ENCODE results near the gene ZNF79. TPM values are rescaled to one million over a fixed set of nuclear protein-coding genes. Genes with fewer than 3 reads are reported as not detected.
A peak's percentile ranks its signal among the peaks of the same experiment; 100 is the strongest.

Gene ZNF79
- total and polyA plus RNA-seq, 9 of the 15 experiments (the other 6 are each of a cell fraction or from before 2014, with no cell fraction given), result 0.62 to 7.0 (median 4.1) TPM

DNA sequence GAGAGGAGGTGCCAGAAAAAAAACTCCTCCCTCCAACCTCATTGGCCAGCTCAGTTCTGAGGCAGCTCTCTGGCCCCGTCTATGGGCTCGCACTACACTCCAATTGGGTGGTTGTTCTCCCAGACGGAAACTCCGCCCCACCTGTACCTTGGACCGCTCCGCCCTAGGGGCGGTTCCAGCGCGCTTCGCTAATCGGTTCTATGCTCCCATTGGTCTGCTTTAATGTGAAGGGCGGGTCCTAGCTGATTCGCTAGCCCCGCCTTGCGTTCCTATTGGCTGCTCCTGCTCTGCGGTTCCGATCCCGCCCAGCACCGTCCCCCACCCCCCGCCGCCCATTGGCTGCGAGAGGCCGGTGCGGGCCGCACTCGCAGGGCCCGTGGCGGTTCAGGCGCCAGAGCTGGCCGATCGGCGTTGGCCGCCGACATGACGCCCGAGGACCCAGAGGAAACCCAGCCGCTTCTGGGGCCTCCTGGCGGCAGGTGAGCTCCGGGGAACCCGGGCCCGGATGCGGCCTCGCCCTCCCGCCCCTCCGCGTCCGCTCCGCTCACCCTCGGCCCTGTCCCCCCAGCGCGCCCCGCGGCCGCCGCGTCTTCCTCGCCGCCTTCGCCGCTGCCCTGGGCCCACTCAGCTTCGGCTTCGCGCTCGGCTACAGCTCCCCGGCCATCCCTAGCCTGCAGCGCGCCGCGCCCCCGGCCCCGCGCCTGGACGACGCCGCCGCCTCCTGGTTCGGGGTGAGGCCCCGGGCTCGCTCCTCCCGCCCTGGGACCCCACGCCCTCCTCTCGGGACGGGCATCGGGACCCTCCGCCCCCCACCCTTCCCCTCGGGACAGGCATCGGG, 27.2 kb upstream of the ZNF79 start, which contains the start of gene SLC2A8 (continued):
- no peak for TF ChIP-seq ZNF184 (CRISPR knock-in tag; IDR thresholded peaks at IDR 0.05)
- TF ChIP-seq KAT7 (CRISPR knock-in tag; IDR thresholded peaks at IDR 0.05; ENCODE audit: borderline replicate concordance), result peak; percentile 30; the same call in 1 of the 2 replicates
- TF ChIP-seq NEUROD1 (IDR thresholded peaks at IDR 0.05; ENCODE audit: borderline replicate concordance, low read depth, low read length, partially characterized antibody), result peak; percentile 57
- TF ChIP-seq ZSCAN29 (IDR thresholded peaks at IDR 0.05), result no peak
- TF ChIP-seq ZNF263 (CRISPR knock-in tag; IDR thresholded peaks at IDR 0.05; ENCODE audit: borderline replicate concordance), result no peak
- no peak for TF ChIP-seq ZNF324 (CRISPR knock-in tag; IDR thresholded peaks at IDR 0.05)
- TF ChIP-seq CREB1 (IDR thresholded peaks at IDR 0.05), result no peak
- TF ChIP-seq CREB1 (CRISPR knock-in tag; IDR thresholded peaks at IDR 0.05), result peak; percentile 50
- TF ChIP-seq BRD4 (IDR thresholded peaks at IDR 0.05), result no peak
- TF ChIP-seq PHF21A (IDR thresholded peaks at IDR 0.05; ENCODE audit: borderline replicate concordance, low read depth), result no peak
- TF ChIP-seq HDGF (IDR thresholded peaks at IDR 0.05), result 0 out of 2 replicates have a peak, but pooled peaks have one; percentile 69
- TF ChIP-seq, protein P1, sequence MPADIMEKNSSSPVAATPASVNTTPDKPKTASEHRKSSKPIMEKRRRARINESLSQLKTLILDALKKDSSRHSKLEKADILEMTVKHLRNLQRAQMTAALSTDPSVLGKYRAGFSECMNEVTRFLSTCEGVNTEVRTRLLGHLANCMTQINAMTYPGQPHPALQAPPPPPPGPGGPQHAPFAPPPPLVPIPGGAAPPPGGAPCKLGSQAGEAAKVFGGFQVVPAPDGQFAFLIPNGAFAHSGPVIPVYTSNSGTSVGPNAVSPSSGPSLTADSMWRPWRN (IDR thresholded peaks at IDR 0.05; ENCODE audit: low read depth), result no peak
- 0 out of 2 replicates have a peak, but pooled peaks have one; percentile 9 for TF ChIP-seq FOXK1 (CRISPR knock-in tag; IDR thresholded peaks at IDR 0.05; ENCODE audit: borderline replicate concordance)
- no peak for TF ChIP-seq NCOR1 (IDR thresholded peaks at IDR 0.05)
- TF ChIP-seq SP1 (CRISPR knock-in tag; IDR thresholded peaks at IDR 0.05), result peak; percentile 91
- TF ChIP-seq HNRNPK (IDR thresholded peaks at IDR 0.05; ENCODE audit: low read depth, low read length, poor library complexity, severe bottlenecking), result no peak
- no peak for TF ChIP-seq NFRKB (IDR thresholded peaks at IDR 0.05; ENCODE audit: low read depth)
- no peak for TF ChIP-seq DACH1 (IDR thresholded peaks at IDR 0.05; ENCODE audit: partially characterized antibody)
- TF ChIP-seq ZFP1 (CRISPR knock-in tag; IDR thresholded peaks at IDR 0.05), result no peak
- TF ChIP-seq, protein P2, sequence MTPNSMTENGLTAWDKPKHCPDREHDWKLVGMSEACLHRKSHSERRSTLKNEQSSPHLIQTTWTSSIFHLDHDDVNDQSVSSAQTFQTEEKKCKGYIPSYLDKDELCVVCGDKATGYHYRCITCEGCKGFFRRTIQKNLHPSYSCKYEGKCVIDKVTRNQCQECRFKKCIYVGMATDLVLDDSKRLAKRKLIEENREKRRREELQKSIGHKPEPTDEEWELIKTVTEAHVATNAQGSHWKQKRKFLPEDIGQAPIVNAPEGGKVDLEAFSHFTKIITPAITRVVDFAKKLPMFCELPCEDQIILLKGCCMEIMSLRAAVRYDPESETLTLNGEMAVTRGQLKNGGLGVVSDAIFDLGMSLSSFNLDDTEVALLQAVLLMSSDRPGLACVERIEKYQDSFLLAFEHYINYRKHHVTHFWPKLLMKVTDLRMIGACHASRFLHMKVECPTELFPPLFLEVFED (CRISPR knock-in tag; conservative IDR thresholded peaks at IDR 0.05), result no peak
- peak; percentile 35 for TF ChIP-seq RBBP5 (IDR thresholded peaks at IDR 0.05; ENCODE audit: borderline replicate concordance, insufficient read depth, low read length, poor library complexity, severe bottlenecking)
- TF ChIP-seq NFYB (IDR thresholded peaks at IDR 0.05; ENCODE audit: extremely low read depth, insufficient read length), result peak; percentile 97
- no peak for TF ChIP-seq NFE2 (IDR thresholded peaks at IDR 0.05; ENCODE audit: low read depth)
- TF ChIP-seq ZBED1 (IDR thresholded peaks at IDR 0.05), result no peak
- TF ChIP-seq ZC3H8 (IDR thresholded peaks at IDR 0.05), result no peak
- TF ChIP-seq, protein P3, sequence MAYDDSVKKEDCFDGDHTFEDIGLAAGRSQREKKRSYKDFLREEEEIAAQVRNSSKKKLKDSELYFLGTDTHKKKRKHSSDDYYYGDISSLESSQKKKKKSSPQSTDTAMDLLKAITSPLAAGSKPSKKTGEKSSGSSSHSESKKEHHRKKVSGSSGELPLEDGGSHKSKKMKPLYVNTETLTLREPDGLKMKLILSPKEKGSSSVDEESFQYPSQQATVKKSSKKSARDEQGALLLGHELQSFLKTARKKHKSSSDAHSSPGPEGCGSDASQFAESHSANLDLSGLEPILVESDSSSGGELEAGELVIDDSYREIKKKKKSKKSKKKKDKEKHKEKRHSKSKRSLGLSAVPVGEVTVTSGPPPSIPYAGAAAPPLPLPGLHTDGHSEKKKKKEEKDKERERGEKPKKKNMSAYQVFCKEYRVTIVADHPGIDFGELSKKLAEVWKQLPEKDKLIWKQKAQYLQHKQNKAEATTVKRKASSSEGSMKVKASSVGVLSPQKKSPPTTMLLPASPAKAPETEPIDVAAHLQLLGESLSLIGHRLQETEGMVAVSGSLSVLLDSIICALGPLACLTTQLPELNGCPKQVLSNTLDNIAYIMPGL (CRISPR knock-in tag; IDR thresholded peaks at IDR 0.05), result no peak
- no peak for TF ChIP-seq MEIS2 (IDR thresholded peaks at IDR 0.05; ENCODE audit: partially characterized antibody)
- TF ChIP-seq ZNF174 (CRISPR knock-in tag; IDR thresholded peaks at IDR 0.05), result no peak
